ENCODE results near the gene ARID3C. TPM values are rescaled to one million over a fixed set of nuclear protein-coding genes. Genes with fewer than 3 reads are reported as not detected.

ARID3C gene
- total and polyA plus RNA-seq, 4 donors, result not detected

DNA sequence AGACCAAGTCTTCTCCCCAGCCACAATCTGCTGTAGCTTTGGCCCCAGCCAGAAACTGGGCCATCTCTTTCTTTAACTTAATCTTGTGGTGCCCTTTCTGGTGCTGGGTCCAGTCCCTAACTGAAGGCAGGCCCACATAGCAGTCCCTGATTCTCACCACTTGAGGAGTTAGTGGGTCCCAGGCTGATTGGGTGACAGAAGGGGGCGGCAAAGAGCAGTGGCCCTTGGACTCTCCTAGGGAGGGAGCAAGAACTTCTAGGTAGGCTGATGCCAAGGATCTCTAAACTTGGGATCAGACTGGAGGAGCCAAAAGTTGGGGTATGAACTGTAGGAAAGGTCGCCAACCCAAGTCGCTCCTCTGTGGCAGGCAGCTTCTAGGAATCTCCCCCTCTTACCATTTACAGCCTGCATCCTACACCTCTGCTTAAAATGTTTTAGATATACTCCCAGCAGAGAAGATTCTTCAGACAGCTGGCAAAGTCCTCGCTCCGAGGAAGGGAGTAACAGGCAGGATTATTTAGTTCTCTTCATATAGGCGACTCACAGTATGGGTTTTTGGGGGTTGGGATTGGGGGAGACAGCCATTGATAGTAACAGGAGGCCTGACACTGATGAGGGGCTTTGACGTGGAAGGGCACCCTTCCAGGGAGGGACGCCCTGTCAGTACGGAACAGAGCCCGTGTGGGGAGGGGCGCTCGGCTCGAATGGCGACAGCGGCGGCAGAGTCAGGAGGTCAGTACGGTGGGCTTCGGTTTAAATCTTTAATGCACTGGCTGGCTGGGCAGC lies 35.6 kb upstream of the ARID3C start:
- H3K4me1 ChIP-seq (ENCODE audit: control insufficient read depth in 1 of 2, insufficient read depth in 2 of 2, low read length in 2 of 2), result no peaks in the 10 kb centered on the region
- intact Hi-C loops (cut with DNase I), result loop anchor here in 1 of 2 donors (10.0 kb wide), 2 partner anchors 330 to 410 kb away; partner anchors contain the start of genes FANCG and VCP
- no peaks in the 10 kb centered on the region for H3K9me3 ChIP-seq (ENCODE audit: control insufficient read depth, low read length)
- no peaks in the 10 kb centered on the region for H3K27me3 ChIP-seq (ENCODE audit: control insufficient read depth in 1 of 2, insufficient read depth in 2 of 2, low read length in 1 of 2)
- peaks cover 0 to 3% of the 10 kb centered on the region in 2 donors for H3K36me3 ChIP-seq (ENCODE audit: control insufficient read depth in 1 of 2, insufficient read depth in 2 of 2, low read length in 1 of 2)
- DNase-seq (peak; percentile 88 to 93), ATAC-seq (ENCODE audit: low FRiP score) (peak; percentile 74)
- H3K4me3 ChIP-seq (ENCODE audit: low read length in 2 of 2), result peak overlapping the region; percentile 18
- 5 to 6% methylated on average over 18 of the region's 18 CpGs for WGBS, 2 donors
- H3K27ac ChIP-seq (ENCODE audit: low read depth in 1 of 2, low read length in 2 of 2), result peak overlapping the region in 1 of 2 donors; percentile 78

- intact Hi-C loops (cut with DNase I), result loop anchor here in 1 of 2 donors (10.0 kb wide), 2 partner anchors 332 to 412 kb away; partner anchors contain the start of genes FANCG and VCP
- ATAC-seq (ENCODE audit: low FRiP score), result no peak
- Histone ChIP-seq H3K4me1 (ENCODE audit: control insufficient read depth in 1 of 2, insufficient read depth in 2 of 2, low read length in 2 of 2) (no peaks in the 10 kb centered on the region), H3K27me3 (ENCODE audit: control insufficient read depth in 1 of 2, insufficient read depth in 2 of 2, low read length in 1 of 2) (no peaks in the 10 kb centered on the region), H3K4me3 (ENCODE audit: low read length in 2 of 2) (no peak overlapping the region), H3K9me3 (ENCODE audit: control insufficient read depth, low read length) (no peaks in the 10 kb centered on the region), H3K36me3 (ENCODE audit: control insufficient read depth in 1 of 2, insufficient read depth in 2 of 2, low read length in 1 of 2) (peaks cover 0 to 3% of the 10 kb centered on the region in 2 donors), H3K27ac (ENCODE audit: low read depth in 1 of 2, low read length in 2 of 2) (no peak overlapping the region)
- no peak for DNase-seq
These were observed 34.4 kb upstream of the ARID3C start for GRCh38 chr9:34663303-34663605.

- intact Hi-C loops (cut with DNase I), result loop anchor here in 1 of 2 donors (10.0 kb wide), 2 partner anchors 332 to 412 kb away; partner anchors contain the start of genes FANCG and VCP
- Histone ChIP-seq H3K27me3 (ENCODE audit: control insufficient read depth in 1 of 2, insufficient read depth in 2 of 2, low read length in 1 of 2) (no peaks in the 10 kb centered on the region), H3K36me3 (ENCODE audit: control insufficient read depth in 1 of 2, insufficient read depth in 2 of 2, low read length in 1 of 2) (peaks cover 0 to 3% of the 10 kb centered on the region in 2 donors), H3K9me3 (ENCODE audit: control insufficient read depth, low read length) (no peaks in the 10 kb centered on the region), H3K4me1 (ENCODE audit: control insufficient read depth in 1 of 2, insufficient read depth in 2 of 2, low read length in 2 of 2) (no peaks in the 10 kb centered on the region), H3K4me3 (ENCODE audit: low read length in 2 of 2) (no peak within 1 kb of the TSS), H3K27ac (ENCODE audit: low read depth in 1 of 2, low read length in 2 of 2) (peak within 1 kb of the TSS in 1 of 2 donors; percentile 16)
- ATAC-seq (ENCODE audit: low FRiP score) (no peak), DNase-seq (no peak)
- 64 to 74% methylated on average over 4 of the region's 4 CpGs for WGBS, 2 donors
These were observed 33.8 kb upstream of the ARID3C start, which contains the start of gene CCL27 for GRCh38 chr9:34662526-34663302. Gene CCL27, minus strand, starts transcription at chr9:34662657. Its CDS starts 24 bp downstream, at chr9:34662633.

GRCh38 chr9:34659592-34660253 lies 30.9 kb upstream of the ARID3C start:
- no peak overlapping the region for H3K27ac ChIP-seq (ENCODE audit: low read depth in 1 of 2, low read length in 2 of 2)
- no peak overlapping the region for H3K4me3 ChIP-seq (ENCODE audit: low read length in 2 of 2)
- H3K9me3 ChIP-seq (ENCODE audit: control insufficient read depth, low read length), result no peaks in the 10 kb centered on the region
- H3K4me1 ChIP-seq (ENCODE audit: control insufficient read depth in 1 of 2, insufficient read depth in 2 of 2, low read length in 2 of 2), result peaks cover 0 to 2% of the 10 kb centered on the region in 2 donors
- intact Hi-C loops (cut with DNase I), result loop anchor here (10.0 kb wide), 3 partner anchors 325 to 415 kb away; partner anchors contain the start of genes DNAJB5 (in 1 of the 2), FANCG (in 1 of the 2) and VCP (in 1 of the 2)
- ATAC-seq (ENCODE audit: low FRiP score), result no peak
- 86 to 87% methylated on average over 8 of the region's 8 CpGs for WGBS, 2 donors
- H3K36me3 ChIP-seq (ENCODE audit: control insufficient read depth in 1 of 2, insufficient read depth in 2 of 2, low read length in 1 of 2), result peaks cover 0 to 3% of the 10 kb centered on the region in 2 donors
- no peak for DNase-seq
- no peaks in the 10 kb centered on the region for H3K27me3 ChIP-seq (ENCODE audit: control insufficient read depth in 1 of 2, insufficient read depth in 2 of 2, low read length in 1 of 2)

- Histone ChIP-seq H3K4me1 (ENCODE audit: control insufficient read depth in 1 of 2, insufficient read depth in 2 of 2, low read length in 2 of 2) (peaks cover 0 to 2% of the 10 kb centered on the region in 2 donors), H3K36me3 (ENCODE audit: control insufficient read depth in 1 of 2, insufficient read depth in 2 of 2, low read length in 1 of 2) (peaks cover 0 to 3% of the 10 kb centered on the region in 2 donors), H3K4me3 (ENCODE audit: low read length in 2 of 2) (no peak overlapping the region), H3K9me3 (ENCODE audit: control insufficient read depth, low read length) (no peaks in the 10 kb centered on the region), H3K27me3 (ENCODE audit: control insufficient read depth in 1 of 2, insufficient read depth in 2 of 2, low read length in 1 of 2) (no peaks in the 10 kb centered on the region), H3K27ac (ENCODE audit: low read depth in 1 of 2, low read length in 2 of 2) (no peak overlapping the region)
- WGBS, 2 donors, result 78 to 81% methylated on average over 14 of the region's 14 CpGs
- no peak for ATAC-seq (ENCODE audit: low FRiP score)
- DNase-seq, result no peak
- intact Hi-C loops (cut with DNase I), result loop anchor here in 1 of 2 donors (10.0 kb wide), 1 partner anchor 326 kb away; the partner anchor contains the start of gene DNAJB5
These were observed 29.6 kb upstream of the ARID3C start for GRCh38 chr9:34658461-34658860.

- 84 to 85% methylated on average over 5 of the region's 5 CpGs for WGBS, 2 donors
- ATAC-seq (ENCODE audit: low FRiP score) (no peak), DNase-seq (no peak)
- Histone ChIP-seq H3K27me3 (ENCODE audit: control insufficient read depth in 1 of 2, insufficient read depth in 2 of 2, low read length in 1 of 2) (no peaks in the 10 kb centered on the region), H3K9me3 (ENCODE audit: control insufficient read depth, low read length) (no peaks in the 10 kb centered on the region), H3K4me1 (ENCODE audit: control insufficient read depth in 1 of 2, insufficient read depth in 2 of 2, low read length in 2 of 2) (peaks cover 0 to 2% of the 10 kb centered on the region in 2 donors), H3K27ac (ENCODE audit: low read depth in 1 of 2, low read length in 2 of 2) (no peak overlapping the region), H3K36me3 (ENCODE audit: control insufficient read depth in 1 of 2, insufficient read depth in 2 of 2, low read length in 1 of 2) (peaks cover 0 to 3% of the 10 kb centered on the region in 2 donors), H3K4me3 (ENCODE audit: low read length in 2 of 2) (no peak overlapping the region)
- intact Hi-C loops (cut with DNase I), result loop anchor here in 1 of 2 donors (10.0 kb wide), 1 partner anchor 328 kb away; the partner anchor contains the start of gene DNAJB5
These were observed 28.1 kb upstream of the ARID3C start for GRCh38 chr9:34656992-34657391.

DNA sequence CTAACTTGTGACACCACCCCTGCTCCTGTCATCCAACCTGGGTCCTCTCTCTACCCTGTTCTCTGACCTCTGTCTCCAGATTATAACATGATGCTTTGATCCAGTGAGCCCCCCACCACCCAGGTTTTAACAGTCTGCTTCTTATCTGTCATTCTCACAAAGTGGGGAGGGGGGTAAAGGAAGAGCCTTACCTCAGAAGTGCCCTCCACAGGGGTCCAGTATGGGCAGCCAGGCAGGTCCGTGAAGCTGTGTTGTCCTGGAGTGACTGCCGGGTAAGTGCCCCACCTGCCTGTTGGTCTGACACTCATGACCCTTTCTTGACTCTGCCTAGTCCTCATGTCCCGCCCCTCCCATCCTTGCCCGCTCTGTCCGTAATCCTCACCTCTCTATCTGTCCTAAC lies 26.5 kb upstream of the ARID3C start:
- WGBS, 2 donors, result 66 to 71% methylated on average over 5 of the region's 5 CpGs
- H3K36me3 ChIP-seq (ENCODE audit: control insufficient read depth in 1 of 2, insufficient read depth in 2 of 2, low read length in 1 of 2), result no peaks in the 10 kb centered on the region
- peak overlapping the region in 1 of 2 donors; percentile 20 for H3K27ac ChIP-seq (ENCODE audit: low read depth in 1 of 2, low read length in 2 of 2)
- intact Hi-C loops (cut with DNase I), result loop anchor here in 1 of 2 donors (10.0 kb wide), 1 partner anchor 329 kb away; the partner anchor contains the start of gene DNAJB5
- no peak for DNase-seq
- no peak overlapping the region for H3K4me3 ChIP-seq (ENCODE audit: low read length in 2 of 2)
- no peaks in the 10 kb centered on the region for H3K27me3 ChIP-seq (ENCODE audit: control insufficient read depth in 1 of 2, insufficient read depth in 2 of 2, low read length in 1 of 2)
- H3K4me1 ChIP-seq (ENCODE audit: control insufficient read depth in 1 of 2, insufficient read depth in 2 of 2, low read length in 2 of 2), result peaks cover 0 to 2% of the 10 kb centered on the region in 2 donors
- no peaks in the 10 kb centered on the region for H3K9me3 ChIP-seq (ENCODE audit: control insufficient read depth, low read length)
- ATAC-seq (ENCODE audit: low FRiP score), result no peak

Measured in aorta (tissue), 5 donors.